ENCODE results near the gene KDM4B. TPM values are rescaled to one million over a fixed set of nuclear protein-coding genes. Genes with fewer than 3 reads are reported as not detected.

The KDM4B gene
- total RNA-seq, 1 experiment from 2014 or later: 35.9 TPM

- Histone ChIP-seq H3K9me2 (ENCODE audit: insufficient read depth) (no peaks in the 10 kb centered on the region), H3K27ac (ENCODE audit: low read depth, low read length) (no peak overlapping the region), H3K4me2 (ENCODE audit: low read length) (no peak overlapping the region), H3K4me1 (ENCODE audit: control insufficient read depth in 1 of 2, insufficient read depth in 2 of 2, low read length in 2 of 2) (no peaks in the 10 kb centered on the region), H4K20me1 (ENCODE audit: insufficient read depth) (no peaks in the 10 kb centered on the region), H2AFZ (ENCODE audit: low read depth, low read length, poor library complexity, severe bottlenecking) (no peak overlapping the region), H3K4me3 (replicated peaks in 1 of 2; ENCODE audit: low read depth in 1 of 2, low read length in 2 of 2) (no peak overlapping the region), H3K9ac (ENCODE audit: low read length) (no peak overlapping the region), H3K79me2 (ENCODE audit: insufficient read depth, low read length) (no peaks in the 10 kb centered on the region), H3K36me3 (ENCODE audit: control insufficient read depth in 1 of 2, insufficient read depth in 2 of 2, low read length in 2 of 2) (no peaks in the 10 kb centered on the region), H3K9me3 (ENCODE audit: control insufficient read depth in 1 of 2, insufficient read depth in 1 of 2, low read depth in 1 of 2, low read length in 2 of 2) (no peaks in the 10 kb centered on the region), H3K27me3 (ENCODE audit: insufficient read depth, low read length) (no peaks in the 10 kb centered on the region)
- ATAC-seq: no peak
- ChIA-PET CTCF (no interaction called here), POLR2A (no interaction called here), RAD21 (ENCODE audit: low non-redundant PET in 1 of 2, low total read pairs in 2 of 2, uncharacterized antibody in 2 of 2, unreplicated experiment in 2 of 2) (no interaction called here)
- intact Hi-C loops (cut with micrococcal nuclease): no loop called here
- DNase-seq (ENCODE audit: low read depth, low spot score): no peak
- no TSS peak for BruUV-seq (replicated peaks)
- TF ChIP-seq YY1 (IDR thresholded peaks at IDR 0.05; ENCODE audit: extremely low read depth, insufficient replicate concordance, low read depth, low read length) (no peak), RAD21 (IDR thresholded peaks at IDR 0.05; ENCODE audit: low read depth) (no peak), FOSL1 (IDR thresholded peaks at IDR 0.05; ENCODE audit: low read depth) (no peak), POLR2A (IDR thresholded peaks at IDR 0.05; ENCODE audit: borderline replicate concordance, extremely low read depth, insufficient read depth, insufficient read length) (no peak), MAX (IDR thresholded peaks at IDR 0.05) (no peak), EGR1 (IDR thresholded peaks at IDR 0.05; ENCODE audit: low read depth) (no peak), SIN3A (IDR thresholded peaks at IDR 0.05; ENCODE audit: low read depth) (no peak), ATF3 (IDR thresholded peaks at IDR 0.05) (no peak), REST (IDR thresholded peaks at IDR 0.05; ENCODE audit: low read depth) (no peak), JUND (IDR thresholded peaks at IDR 0.05) (no peak), ELF1 (IDR thresholded peaks at IDR 0.05; ENCODE audit: borderline replicate concordance, low read depth) (no peak), SP1 (IDR thresholded peaks at IDR 0.05; ENCODE audit: low read depth) (no peak), POLR2AphosphoS5 (IDR thresholded peaks at IDR 0.05; ENCODE audit: low read depth, low read length) (no peak), EZH2 (IDR thresholded peaks at IDR 0.05) (no peak), TCF7L2 (IDR thresholded peaks at IDR 0.05; ENCODE audit: borderline replicate concordance, extremely low read depth, insufficient read depth, insufficient read length) (no peak), CEBPB (IDR thresholded peaks at IDR 0.05; ENCODE audit: low read depth) (no peak), EZH2phosphoT487 (IDR thresholded peaks at IDR 0.05; ENCODE audit: borderline replicate concordance) (no peak), ZNF274 (IDR thresholded peaks at IDR 0.05; ENCODE audit: low read depth, low read length) (no peak), CTCF (IDR thresholded peaks at IDR 0.05 in 2 of 3, conservative IDR thresholded peaks at IDR 0.05 in 1 of 3; ENCODE audit: borderline replicate concordance in 1 of 3, insufficient read depth in 1 of 3, low read depth in 2 of 3, low read length in 2 of 3) (no peak)
Observed at GRCh38 chr19:5125376-5125775, 156.5 kb downstream of the KDM4B start.

All from HCT116 (cell line).